HG03097 (cell line): ENCODE results near the gene NFIA.

ENCODE experiments used
- ATAC-seq: cut with Tn5 transposase; IDR thresholded peaks from one replicate; pipeline ENCODE4 v1.9.1; 2021; ENCODE audit not compliant: unreplicated experiment, low FRiP score

NFIA gene

GRCh38 chr1:61403679-61404596, 321.6 kb downstream of the NFIA start:
- no peak for ATAC-seq

- no peak for ATAC-seq
These were observed 322.4 kb downstream of the NFIA start for GRCh38 chr1:61404597-61405376.

GRCh38 chr1:61406467-61406866, 324.1 kb downstream of the NFIA start:
- no peak for ATAC-seq

- ATAC-seq, result no peak
These were observed 330.2 kb downstream of the NFIA start for GRCh38 chr1:61412601-61413000.

DNA sequence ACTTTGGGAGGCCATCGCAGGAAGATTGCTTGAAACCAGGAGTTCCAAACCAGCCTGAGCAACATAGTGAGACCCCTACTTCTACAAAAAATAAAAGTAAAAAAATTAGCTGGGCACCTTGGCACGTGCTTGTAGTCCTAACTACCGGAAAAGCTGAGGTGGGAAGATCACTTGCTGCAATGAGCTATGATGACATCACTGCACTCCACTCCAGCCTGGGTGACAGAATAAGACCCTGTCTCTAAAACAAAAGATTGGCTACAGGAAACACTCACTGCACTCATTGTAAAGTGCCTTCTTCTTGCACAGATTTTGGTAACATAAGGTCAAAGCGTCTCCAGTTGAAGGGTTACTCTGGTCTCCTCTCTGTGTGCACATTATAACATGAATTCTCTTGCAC, 336.8 kb downstream of the NFIA start:
- ATAC-seq, result no peak

DNA sequence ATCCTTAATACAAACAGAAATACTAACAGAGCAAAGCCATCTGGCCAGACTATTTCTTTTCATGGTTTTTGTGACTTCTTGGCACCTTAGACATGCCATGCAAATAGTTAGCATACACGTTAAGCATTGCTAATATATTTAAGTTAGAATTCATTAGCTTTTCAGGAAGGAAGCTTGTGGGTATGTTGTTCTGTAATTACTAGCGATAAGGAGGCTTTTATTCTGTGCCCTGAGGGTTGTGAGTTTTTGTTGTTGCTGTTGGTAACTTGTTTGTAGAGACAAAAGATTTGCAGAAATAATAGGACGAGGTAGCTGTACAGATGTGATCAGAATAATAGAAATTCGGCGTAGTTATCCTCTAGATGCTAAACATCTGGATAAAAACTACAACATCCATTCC, 337.3 kb downstream of the NFIA start:
- ATAC-seq, result no peak

DNA sequence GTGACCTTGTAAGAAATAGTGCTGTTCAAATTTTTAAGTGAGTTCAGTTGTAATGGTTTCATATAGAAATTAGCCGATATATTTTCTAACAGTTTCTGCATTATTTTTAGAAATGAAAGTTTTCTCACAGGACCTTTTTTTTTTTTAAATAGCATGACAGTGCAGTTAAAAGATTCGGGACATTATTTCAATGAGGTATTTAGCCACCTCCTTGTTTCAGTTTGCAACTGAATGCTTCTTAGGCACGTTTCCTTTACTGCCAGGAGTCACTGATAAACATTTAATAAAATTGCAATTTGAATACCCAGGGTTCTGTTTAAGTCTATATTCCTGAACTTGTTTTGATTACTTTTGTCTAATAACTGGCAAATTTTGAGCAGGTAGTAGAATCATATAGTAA, 337.9 kb downstream of the NFIA start:
- ATAC-seq, result no peak

- ATAC-seq, result no peak
These were observed 338.8 kb downstream of the NFIA start for GRCh38 chr1:61420909-61421835.

- ATAC-seq, result no peak
These were observed 341.3 kb downstream of the NFIA start for GRCh38 chr1:61423643-61424042.

- ATAC-seq, result no peak
These were observed 342.0 kb downstream of the NFIA start for GRCh38 chr1:61424382-61424781.

GRCh38 chr1:61425040-61425439, 342.7 kb downstream of the NFIA start:
- ATAC-seq, result no peak

GRCh38 chr1:61426254-61426653, 343.9 kb downstream of the NFIA start:
- ATAC-seq, result no peak

DNA sequence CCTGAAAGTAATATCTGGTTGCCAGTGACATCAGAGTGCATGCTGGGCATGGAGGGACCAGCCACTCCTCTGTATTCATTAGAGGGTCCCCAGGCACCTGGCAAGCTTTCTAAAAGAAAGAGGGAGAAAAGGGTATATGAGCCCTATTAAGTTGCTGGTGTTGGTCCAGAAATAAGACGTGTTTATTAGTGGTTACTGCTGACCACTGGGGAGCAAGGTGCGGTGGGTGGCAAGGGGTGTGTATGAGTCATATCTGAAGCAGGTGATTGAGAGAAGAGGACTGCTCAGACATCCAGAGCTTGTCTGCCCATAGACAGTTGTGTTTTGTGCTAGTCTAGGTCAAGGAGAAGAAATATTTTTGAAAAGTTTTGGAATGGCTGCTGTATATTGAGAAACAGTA, 344.5 kb downstream of the NFIA start:
- ATAC-seq, result no peak

- ATAC-seq, result no peak
These were observed 345.1 kb downstream of the NFIA start for GRCh38 chr1:61427510-61427909.

- no peak for ATAC-seq
These were observed 345.8 kb downstream of the NFIA start for GRCh38 chr1:61428146-61428545.

DNA sequence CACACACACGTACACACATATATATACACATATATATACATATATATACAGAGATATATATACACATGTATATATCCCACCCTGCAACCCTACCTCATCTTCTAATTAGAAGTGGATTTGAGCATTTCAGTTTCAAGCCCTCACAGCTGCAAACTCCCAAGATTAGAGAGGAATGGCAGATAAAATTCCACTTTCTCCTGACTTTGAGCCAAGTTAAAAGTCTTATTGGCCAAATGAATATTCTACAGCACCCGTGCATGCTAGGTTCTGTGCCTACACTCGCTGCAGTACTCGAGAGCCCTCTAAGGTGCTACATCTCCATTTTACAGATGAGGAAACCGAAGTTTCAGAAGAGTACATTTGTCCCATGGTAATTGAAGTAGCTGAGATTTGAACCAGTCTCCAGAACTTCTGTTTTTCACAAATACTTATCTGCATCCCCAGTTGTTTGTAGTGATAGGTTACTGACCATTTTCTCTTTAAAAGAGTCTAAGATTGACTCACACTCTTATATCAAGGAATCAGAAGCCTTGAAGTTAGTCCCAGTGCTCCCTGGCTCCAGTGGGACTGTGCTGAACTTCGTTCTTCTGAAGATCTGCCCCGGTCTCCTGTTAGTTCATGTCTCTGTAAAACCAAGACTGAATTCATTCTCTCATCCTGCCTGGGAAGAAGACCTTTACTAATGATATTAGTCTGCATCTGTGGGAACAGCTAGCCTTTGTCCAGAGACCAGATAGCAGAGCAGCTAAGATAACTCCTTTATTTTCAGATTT, 350.4 kb downstream of the NFIA start:
- ATAC-seq, result no peak

DNA sequence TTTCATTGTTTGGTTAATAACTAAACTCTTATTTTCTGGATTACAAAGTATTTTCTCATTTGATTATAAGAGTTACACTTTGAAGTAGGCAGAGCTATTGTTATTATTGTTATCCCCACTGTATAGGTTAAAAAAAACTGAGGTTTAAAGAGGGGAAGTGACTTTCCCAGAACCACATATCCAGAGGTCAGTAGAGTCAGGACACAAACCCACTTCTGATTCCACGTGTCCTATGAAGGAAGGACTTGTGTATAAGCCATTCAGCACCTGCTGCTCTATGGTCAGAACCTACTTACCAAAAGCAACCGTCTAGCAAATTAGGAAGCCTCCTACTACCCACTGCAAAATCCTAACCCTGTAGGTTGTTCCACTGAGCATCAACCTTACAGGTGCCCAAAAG, 351.3 kb downstream of the NFIA start:
- no peak for ATAC-seq

DNA sequence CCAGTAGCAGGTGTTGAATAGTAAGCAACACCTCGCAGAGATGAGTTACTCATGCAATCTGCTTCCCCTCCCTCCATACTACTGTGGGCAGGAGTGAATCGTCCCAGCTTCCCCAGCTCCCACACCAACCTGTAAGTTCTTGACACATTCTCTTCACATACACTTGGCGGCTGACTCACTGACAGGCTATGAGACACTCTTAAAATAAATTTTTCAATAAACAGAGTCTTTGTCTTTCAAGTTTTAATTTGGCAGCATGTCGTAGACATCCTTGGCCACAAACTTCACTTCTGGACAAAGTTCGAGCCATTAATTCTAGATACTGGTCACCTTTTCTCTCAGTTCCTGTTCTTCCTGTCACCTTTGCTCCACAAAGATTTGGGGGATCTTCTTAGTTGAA, 351.9 kb downstream of the NFIA start:
- ATAC-seq, result no peak

- no peak for ATAC-seq
These were observed 352.9 kb downstream of the NFIA start for GRCh38 chr1:61435226-61435625.

- ATAC-seq, result no peak
These were observed 353.7 kb downstream of the NFIA start for GRCh38 chr1:61436016-61436415.
